Dendritic cell treated with granulocyte-macrophage colony-stimulating factor and Interleukin-4, amounts not matched to agents 40 ng/mL and 50 ng/mL, for 4 days (primary cell): ENCODE measurements around the gene SH3PXD2A.

Source experiments
- H3K27ac Mint-ChIP-seq: one replicate; pipeline ENCODE4 v1.8.0; 2022; ENCODE audit warnings: mild to moderate bottlenecking, mixed read lengths
- H3K27me3 Mint-ChIP-seq: one replicate; pipeline ENCODE4 v1.8.0; 2022; ENCODE audit warnings: mild to moderate bottlenecking, mixed read lengths
- H3K36me3 Mint-ChIP-seq: one replicate; pipeline ENCODE4 v1.8.0; 2022; ENCODE audit warnings: low read depth, mixed read lengths
- H3K4me1 Mint-ChIP-seq: one replicate; pipeline ENCODE4 v1.8.0; 2022; ENCODE audit warnings: low read depth, mixed read lengths
- H3K4me3 Mint-ChIP-seq: one replicate; pipeline ENCODE4 v1.8.0; 2022; ENCODE audit warnings: mild to moderate bottlenecking, moderate library complexity, mixed read lengths
- H3K9me3 Mint-ChIP-seq: one replicate; pipeline ENCODE4 v1.8.0; 2022; ENCODE audit warnings: mixed read lengths
- intact Hi-C: fragments of 100-400 bp; cut with micrococcal nuclease; formaldehyde crosslinking; loops from one replicate; pipeline ENCODE4 v1.15.0; 2022

Gene SH3PXD2A

GRCh38 chr10:103687718-103688117, 167.7 kb downstream of the SH3PXD2A start:
- H3K9me3 Mint-ChIP-seq, result no peaks in the 10 kb centered on the region
- no peak overlapping the region for H3K4me3 Mint-ChIP-seq
- peaks cover 16% of the 10 kb centered on the region for H3K4me1 Mint-ChIP-seq
- H3K36me3 Mint-ChIP-seq, result no peaks in the 10 kb centered on the region
- no peak overlapping the region for H3K27ac Mint-ChIP-seq
- intact Hi-C loops, result no loop called here
- peaks cover 37% of the 10 kb centered on the region for H3K27me3 Mint-ChIP-seq

GRCh38 chr10:103687172-103687571, 168.2 kb downstream of the SH3PXD2A start:
- H3K27me3 Mint-ChIP-seq, result peaks cover 32% of the 10 kb centered on the region
- H3K4me1 Mint-ChIP-seq, result peaks cover 18% of the 10 kb centered on the region
- H3K9me3 Mint-ChIP-seq, result no peaks in the 10 kb centered on the region
- H3K36me3 Mint-ChIP-seq, result no peaks in the 10 kb centered on the region
- no peak overlapping the region for H3K27ac Mint-ChIP-seq
- intact Hi-C loops, result no loop called here
- H3K4me3 Mint-ChIP-seq, result no peak overlapping the region

- intact Hi-C loops, result loop anchor here (1.0 kb wide), 1 partner anchor 81 kb away; no protein-coding TSS in a partner anchor
- no peak overlapping the region for H3K4me3 Mint-ChIP-seq
- H3K9me3 Mint-ChIP-seq, result no peaks in the 10 kb centered on the region
- no peak overlapping the region for H3K27ac Mint-ChIP-seq
- peaks cover 20% of the 10 kb centered on the region for H3K4me1 Mint-ChIP-seq
- H3K27me3 Mint-ChIP-seq, result peaks cover 24% of the 10 kb centered on the region
- no peaks in the 10 kb centered on the region for H3K36me3 Mint-ChIP-seq
These were observed 169.3 kb downstream of the SH3PXD2A start for GRCh38 chr10:103685880-103686669.

GRCh38 chr10:103683851-103684250, 171.5 kb downstream of the SH3PXD2A start:
- Mint-ChIP-seq H3K9me3 (no peaks in the 10 kb centered on the region), H3K27ac (peak overlapping the region; percentile 3), H3K36me3 (no peaks in the 10 kb centered on the region), H3K4me1 (peaks cover 27% of the 10 kb centered on the region), H3K4me3 (no peak overlapping the region), H3K27me3 (peaks cover 12% of the 10 kb centered on the region)
- intact Hi-C loops, result no loop called here

- Mint-ChIP-seq H3K9me3 (no peaks in the 10 kb centered on the region), H3K4me1 (peaks cover 40% of the 10 kb centered on the region), H3K27me3 (peaks cover 13% of the 10 kb centered on the region), H3K27ac (no peak overlapping the region), H3K36me3 (no peaks in the 10 kb centered on the region), H3K4me3 (no peak overlapping the region)
- intact Hi-C loops, result no loop called here
These were observed 172.7 kb downstream of the SH3PXD2A start for GRCh38 chr10:103682631-103683030.

- peak overlapping the region; percentile 25 for H3K27ac Mint-ChIP-seq
- H3K36me3 Mint-ChIP-seq, result no peaks in the 10 kb centered on the region
- no peak overlapping the region for H3K4me3 Mint-ChIP-seq
- H3K9me3 Mint-ChIP-seq, result no peaks in the 10 kb centered on the region
- intact Hi-C loops, result no loop called here
- peaks cover 15% of the 10 kb centered on the region for H3K27me3 Mint-ChIP-seq
- H3K4me1 Mint-ChIP-seq, result peaks cover 40% of the 10 kb centered on the region
These were observed 173.6 kb downstream of the SH3PXD2A start for GRCh38 chr10:103681617-103682399.

- intact Hi-C loops, result no loop called here
- no peaks in the 10 kb centered on the region for H3K36me3 Mint-ChIP-seq
- peaks cover 40% of the 10 kb centered on the region for H3K4me1 Mint-ChIP-seq
- H3K4me3 Mint-ChIP-seq, result no peak overlapping the region
- H3K27ac Mint-ChIP-seq, result no peak overlapping the region
- no peaks in the 10 kb centered on the region for H3K9me3 Mint-ChIP-seq
- peaks cover 20% of the 10 kb centered on the region for H3K27me3 Mint-ChIP-seq
These were observed 174.5 kb downstream of the SH3PXD2A start for GRCh38 chr10:103680869-103681236.

GRCh38 chr10:103679096-103679790, 176.1 kb downstream of the SH3PXD2A start:
- Mint-ChIP-seq H3K4me3 (no peak overlapping the region), H3K4me1 (peaks cover 40% of the 10 kb centered on the region), H3K27me3 (peaks cover 23% of the 10 kb centered on the region), H3K36me3 (no peaks in the 10 kb centered on the region), H3K9me3 (no peaks in the 10 kb centered on the region), H3K27ac (peak overlapping the region; percentile 78)
- intact Hi-C loops, result no loop called here

GRCh38 chr10:103678178-103678526, 177.2 kb downstream of the SH3PXD2A start:
- peaks cover 26% of the 10 kb centered on the region for H3K27me3 Mint-ChIP-seq
- H3K27ac Mint-ChIP-seq, result peak overlapping the region; percentile 78
- H3K4me3 Mint-ChIP-seq, result peak overlapping the region; percentile 66
- peaks cover 32% of the 10 kb centered on the region for H3K4me1 Mint-ChIP-seq
- no peaks in the 10 kb centered on the region for H3K36me3 Mint-ChIP-seq
- intact Hi-C loops, result no loop called here
- no peaks in the 10 kb centered on the region for H3K9me3 Mint-ChIP-seq

GRCh38 chr10:103677486-103678177, 177.7 kb downstream of the SH3PXD2A start:
- H3K27me3 Mint-ChIP-seq, result peaks cover 26% of the 10 kb centered on the region
- no peaks in the 10 kb centered on the region for H3K9me3 Mint-ChIP-seq
- H3K4me1 Mint-ChIP-seq, result peaks cover 32% of the 10 kb centered on the region
- no peaks in the 10 kb centered on the region for H3K36me3 Mint-ChIP-seq
- peak overlapping the region; percentile 78 for H3K27ac Mint-ChIP-seq
- peak overlapping the region; percentile 66 for H3K4me3 Mint-ChIP-seq
- intact Hi-C loops, result no loop called here

- Mint-ChIP-seq H3K4me3 (no peak overlapping the region), H3K36me3 (no peaks in the 10 kb centered on the region), H3K27me3 (peaks cover 29% of the 10 kb centered on the region), H3K9me3 (no peaks in the 10 kb centered on the region), H3K27ac (peak overlapping the region; percentile 55), H3K4me1 (peaks cover 27% of the 10 kb centered on the region)
- intact Hi-C loops, result no loop called here
These were observed 178.4 kb downstream of the SH3PXD2A start for GRCh38 chr10:103676851-103677417.

- Mint-ChIP-seq H3K4me1 (peaks cover 21% of the 10 kb centered on the region), H3K4me3 (no peak overlapping the region), H3K27me3 (peaks cover 34% of the 10 kb centered on the region), H3K9me3 (no peaks in the 10 kb centered on the region), H3K27ac (peak overlapping the region; percentile 55), H3K36me3 (no peaks in the 10 kb centered on the region)
- intact Hi-C loops, result no loop called here
These were observed 179.2 kb downstream of the SH3PXD2A start for GRCh38 chr10:103676058-103676785.

GRCh38 chr10:103673606-103674005, 181.8 kb downstream of the SH3PXD2A start:
- Mint-ChIP-seq H3K9me3 (no peaks in the 10 kb centered on the region), H3K4me1 (peaks cover 23% of the 10 kb centered on the region), H3K4me3 (no peak overlapping the region), H3K27me3 (peaks cover 50% of the 10 kb centered on the region), H3K27ac (no peak overlapping the region), H3K36me3 (no peaks in the 10 kb centered on the region)
- intact Hi-C loops, result no loop called here
